GM12878 (cell line): ENCODE measurements around the gene ZNF615. TPM values are rescaled to one million over a fixed set of nuclear protein-coding genes. Genes with fewer than 3 reads are reported as not detected.

Experiments
- ATF7 ChIP-seq: fragments of 450-650 bp; IDR thresholded peaks from 2 replicates; pipeline ENCODE4 v1.6.1; 2016; ENCODE audit warnings: low read depth, mild to moderate bottlenecking
- BMI1 ChIP-seq: fragments of 450-650 bp; IDR thresholded peaks from 2 replicates; pipeline ENCODE4 v1.6.1; 2016; ENCODE audit warnings: mild to moderate bottlenecking, moderate library complexity, borderline replicate concordance
- CEBPB ChIP-seq, 2 experiments: fragments of 150-350 bp in 1 of 2; IDR thresholded peaks; 2 replicates each; pipeline ENCODE4 v1.6.1; 2012 to 2014; ENCODE audit warnings: low read depth in 2 of 2, low read length in 2 of 2, borderline replicate concordance in 1 of 2, inconsistent platforms in 1 of 2
- CREB1 ChIP-seq: IDR thresholded peaks from 2 replicates; pipeline ENCODE4 v1.6.1; 2012; ENCODE audit warnings: low read depth, mild to moderate bottlenecking, inconsistent platforms
- CREM ChIP-seq: IDR thresholded peaks from 2 replicates; pipeline ENCODE4 v1.6.1; 2014; ENCODE audit warnings: antibody characterized with exemption, low read depth
- E2F8 ChIP-seq: fragments of 450-650 bp; IDR thresholded peaks from 2 replicates; pipeline ENCODE4 v1.6.1; 2018; ENCODE audit warnings: mild to moderate bottlenecking, low read depth, moderate library complexity; ENCODE audit not compliant: partially characterized antibody
- EED ChIP-seq: sonication (generic); IDR thresholded peaks from 2 replicates; pipeline ENCODE4 v1.6.1; 2016; ENCODE audit warnings: antibody characterized with exemption, low read depth
- GABPA ChIP-seq: IDR thresholded peaks from 2 replicates; pipeline ENCODE4 v1.6.1; 2014; ENCODE audit warnings: antibody characterized with exemption, low read depth, mild to moderate bottlenecking, inconsistent platforms
- HDAC2 ChIP-seq: fragments of 200-600 bp; sonication (generic); IDR thresholded peaks from 2 replicates; pipeline ENCODE4 v1.6.1; 2017
- NR2C1 ChIP-seq: fragments of 450-650 bp; IDR thresholded peaks from 2 replicates; pipeline ENCODE4 v1.6.1; 2017; ENCODE audit warnings: antibody characterized with exemption, mild to moderate bottlenecking, moderate library complexity
- RB1 ChIP-seq: fragments of 450-650 bp; formaldehyde crosslinking; IDR thresholded peaks from 2 replicates; pipeline ENCODE4 v1.6.1; 2017; ENCODE audit warnings: mild to moderate bottlenecking, borderline replicate concordance
- RCOR1 ChIP-seq: conservative IDR thresholded peaks from 2 replicates; pipeline ENCODE4 v1.6.1; 2012; ENCODE audit warnings: low read depth, low read length, improper control_type of control experiment
- SMAD1 ChIP-seq: fragments of 450-650 bp; IDR thresholded peaks from 2 replicates; pipeline ENCODE4 v1.6.1; 2018; ENCODE audit warnings: mild to moderate bottlenecking, low read depth; ENCODE audit not compliant: partially characterized antibody
- SPI1 ChIP-seq: IDR thresholded peaks from 2 replicates; pipeline ENCODE4 v1.6.1; 2011; ENCODE audit warnings: low read depth, mild to moderate bottlenecking, low read length, moderate library complexity, borderline replicate concordance; ENCODE audit not compliant: insufficient read depth
- SREBF2 ChIP-seq: IDR thresholded peaks from 2 replicates; pipeline ENCODE4 v1.6.1; 2012; ENCODE audit warnings: mild to moderate bottlenecking, low read length
- STAT3 ChIP-seq: IDR thresholded peaks from 2 replicates; pipeline ENCODE4 v1.6.1; 2011; ENCODE audit warnings: low read depth, low read length, improper control_type of control experiment
- USF1 ChIP-seq: IDR thresholded peaks from 2 replicates; pipeline ENCODE4 v1.6.1; 2011; ENCODE audit warnings: borderline replicate concordance, low read depth, mild to moderate bottlenecking, moderate library complexity, mixed read lengths, low read length; ENCODE audit not compliant: insufficient read depth; ENCODE audit errors: extremely low read length
- YBX1 ChIP-seq: fragments of 450-650 bp; IDR thresholded peaks from 2 replicates; pipeline ENCODE4 v1.6.1; 2016; ENCODE audit warnings: antibody characterized with exemption
- ZBTB11 ChIP-seq: fragments of 450-650 bp; formaldehyde crosslinking; IDR thresholded peaks from 2 replicates; pipeline ENCODE4 v1.5.0; 2022; ENCODE audit warnings: mild to moderate bottlenecking, missing genetic modification characterization
- ZBTB33 ChIP-seq: fragments of 450-650 bp; IDR thresholded peaks from 2 replicates; pipeline ENCODE4 v1.6.1; 2017; ENCODE audit warnings: mild to moderate bottlenecking
- polyA plus RNA-seq, 11 experiments: library from polyadenylated mRNA; depleted of rRNA in 4 of 11; unstranded in 6 of 11; stranded (reverse) in 5 of 11; fragments of >200 nt; fragmentation: Nextera tagmentation in 4 of 11; fragmentation: Illumina TruSeq in 1 of 11; extraction: Ambion mirVana in 4 of 11; extraction: Trizol in 1 of 11; gene quantifications; 1 replicate in 1 of 11; 2 replicates in 10 of 11; pipeline versions ENCODE4 v1.2.1 to v1.2.3, GENCODE V29; 2011 to 2016; ENCODE audit warnings: inconsistent platforms in 2 of 11, missing spikeins in 2 of 11, low read depth in 1 of 11
- total RNA-seq, 4 experiments: library from RNA; depleted of rRNA in 3 of 4; stranded (reverse); fragments of >200 nt in 3 of 4; fragmentation: Illumina TruSeq in 1 of 4; extraction: Trizol in 1 of 4; gene quantifications; 2 replicates each; pipeline versions ENCODE4 v1.2.1 to v1.2.3, GENCODE V29; 2013 to 2021

ZNF615 gene
- total and polyA plus RNA-seq, 10 of the 15 experiments (the other 5 are each of a cell fraction or from before 2014, with no cell fraction given), result 1.7 to 7.2 (median 4.2) TPM

- TF ChIP-seq USF1, result no peak
- TF ChIP-seq CEBPB (IDR thresholded peaks at IDR 0.05; ENCODE audit: borderline replicate concordance in 1 of 2, low read depth in 2 of 2, low read length in 2 of 2), result no peak
- no peak for TF ChIP-seq HDAC2
- peak; percentile 57 for TF ChIP-seq NR2C1
- peak; percentile 83 for TF ChIP-seq CREM
- TF ChIP-seq EED, result peak; percentile 48; the same call in 1 of the 2 replicates
- TF ChIP-seq RCOR1, result peak; percentile 86; the same call in 1 of the 2 replicates
- no peak for TF ChIP-seq STAT3
- no peak; the same call in 1 of the 2 replicates for TF ChIP-seq ATF7
- no peak for TF ChIP-seq SMAD1
- TF ChIP-seq YBX1, result no peak
- peak; percentile 36; the same call in 1 of the 2 replicates for TF ChIP-seq RB1
- TF ChIP-seq ZBTB11 (CRISPR knock-in tag), result no peak
- 0 out of 2 replicates have a peak, but pooled peaks have one; percentile 2 for TF ChIP-seq SPI1
- TF ChIP-seq CREB1, result peak; percentile 86
- no peak for TF ChIP-seq ZBTB33
- TF ChIP-seq GABPA, result 0 out of 2 replicates have a peak, but pooled peaks have one; percentile 35
- no peak for TF ChIP-seq SREBF2
- peak; percentile 21; the same call in 1 of the 2 replicates for TF ChIP-seq BMI1
- TF ChIP-seq E2F8, result no peak
These were observed 40.8 kb upstream of the ZNF615 start, which contains the start of gene ZNF432 (continued) for GRCh38 chr19:52048555-52049501.
